ENCODE results near the gene TMEM131. TPM values are rescaled to one million over a fixed set of nuclear protein-coding genes. Genes with fewer than 3 reads are reported as not detected.

TMEM131 gene
- total RNA-seq, 1 experiment from 2014 or later: 21.9 TPM

DNA sequence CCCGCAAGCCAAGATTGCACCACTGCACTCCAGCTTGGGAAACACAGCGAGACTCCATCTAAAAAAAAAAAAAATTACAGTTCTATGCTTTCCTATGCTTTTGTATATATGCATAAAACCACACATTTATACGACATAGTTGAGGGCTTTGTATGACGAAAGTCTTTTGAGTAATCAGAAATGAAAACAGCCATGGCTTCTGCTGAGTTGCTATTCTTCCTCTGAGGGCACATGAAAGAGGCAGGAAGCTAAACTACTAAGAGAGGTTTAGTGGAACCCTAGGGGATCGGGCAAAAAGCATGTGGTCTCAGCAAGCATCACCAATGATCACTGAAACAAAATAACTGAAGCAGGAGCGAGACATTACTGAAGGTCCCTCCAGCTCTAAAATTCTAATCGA lies 182.8 kb downstream of the TMEM131 start (continued):
- TF ChIP-seq ZNF281 (CRISPR knock-in tag; IDR thresholded peaks at IDR 0.05) (no peak), ETV6 (CRISPR knock-in tag; IDR thresholded peaks at IDR 0.05) (no peak), GRHL2 (CRISPR knock-in tag; IDR thresholded peaks at IDR 0.05; ENCODE audit: insufficient replicate concordance, severe bottlenecking) (no peak)

- ATAC-seq: no peak
- no peaks in the 10 kb centered on the region for H3K9me3 Mint-ChIP-seq
- TF ChIP-seq, protein P1, sequence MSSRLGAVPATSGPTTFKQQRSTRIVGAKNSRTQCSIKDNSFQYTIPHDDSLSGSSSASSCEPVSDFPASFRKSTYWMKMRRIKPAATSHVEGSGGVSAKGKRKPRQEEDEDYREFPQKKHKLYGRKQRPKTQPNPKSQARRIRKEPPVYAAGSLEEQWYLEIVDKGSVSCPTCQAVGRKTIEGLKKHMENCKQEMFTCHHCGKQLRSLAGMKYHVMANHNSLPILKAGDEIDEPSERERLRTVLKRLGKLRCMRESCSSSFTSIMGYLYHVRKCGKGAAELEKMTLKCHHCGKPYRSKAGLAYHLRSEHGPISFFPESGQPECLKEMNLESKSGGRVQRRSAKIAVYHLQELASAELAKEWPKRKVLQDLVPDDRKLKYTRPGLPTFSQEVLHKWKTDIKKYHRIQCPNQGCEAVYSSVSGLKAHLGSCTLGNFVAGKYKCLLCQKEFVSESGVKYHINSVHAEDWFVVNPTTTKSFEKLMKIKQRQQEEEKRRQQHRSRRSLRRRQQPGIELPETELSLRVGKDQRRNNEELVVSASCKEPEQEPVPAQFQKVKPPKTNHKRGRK (CRISPR knock-in tag; IDR thresholded peaks at IDR 0.05; ENCODE audit: borderline replicate concordance): no peak
- TF ChIP-seq ZNF396 (CRISPR knock-in tag; IDR thresholded peaks at IDR 0.05; ENCODE audit: borderline replicate concordance) (no peak), TCF7 (CRISPR knock-in tag; IDR thresholded peaks at IDR 0.05; ENCODE audit: low read depth) (no peak), CBFB (CRISPR knock-in tag; IDR thresholded peaks at IDR 0.05; ENCODE audit: low read depth) (no peak), ESRRA (CRISPR knock-in tag; IDR thresholded peaks at IDR 0.05; ENCODE audit: borderline replicate concordance) (no peak)
- H3K27me3 Mint-ChIP-seq (ENCODE audit: low read depth): no peaks in the 10 kb centered on the region
- POLR2A ChIA-PET: no interaction called here
- peaks cover 8% of the 10 kb centered on the region; the same call in 1 of the 2 replicates for H3K36me3 Mint-ChIP-seq
- CTCF ChIA-PET: no interaction called here
- H3K4me3 Mint-ChIP-seq: no peak overlapping the region
- H3K4me1 Mint-ChIP-seq: peaks cover 8% of the 10 kb centered on the region
- no peak overlapping the region for H3K27ac Mint-ChIP-seq
- no peak for DNase-seq (ENCODE audit: low spot score)
Observed at GRCh38 chr2:97808816-97809215, 186.9 kb downstream of the TMEM131 start.

DNA sequence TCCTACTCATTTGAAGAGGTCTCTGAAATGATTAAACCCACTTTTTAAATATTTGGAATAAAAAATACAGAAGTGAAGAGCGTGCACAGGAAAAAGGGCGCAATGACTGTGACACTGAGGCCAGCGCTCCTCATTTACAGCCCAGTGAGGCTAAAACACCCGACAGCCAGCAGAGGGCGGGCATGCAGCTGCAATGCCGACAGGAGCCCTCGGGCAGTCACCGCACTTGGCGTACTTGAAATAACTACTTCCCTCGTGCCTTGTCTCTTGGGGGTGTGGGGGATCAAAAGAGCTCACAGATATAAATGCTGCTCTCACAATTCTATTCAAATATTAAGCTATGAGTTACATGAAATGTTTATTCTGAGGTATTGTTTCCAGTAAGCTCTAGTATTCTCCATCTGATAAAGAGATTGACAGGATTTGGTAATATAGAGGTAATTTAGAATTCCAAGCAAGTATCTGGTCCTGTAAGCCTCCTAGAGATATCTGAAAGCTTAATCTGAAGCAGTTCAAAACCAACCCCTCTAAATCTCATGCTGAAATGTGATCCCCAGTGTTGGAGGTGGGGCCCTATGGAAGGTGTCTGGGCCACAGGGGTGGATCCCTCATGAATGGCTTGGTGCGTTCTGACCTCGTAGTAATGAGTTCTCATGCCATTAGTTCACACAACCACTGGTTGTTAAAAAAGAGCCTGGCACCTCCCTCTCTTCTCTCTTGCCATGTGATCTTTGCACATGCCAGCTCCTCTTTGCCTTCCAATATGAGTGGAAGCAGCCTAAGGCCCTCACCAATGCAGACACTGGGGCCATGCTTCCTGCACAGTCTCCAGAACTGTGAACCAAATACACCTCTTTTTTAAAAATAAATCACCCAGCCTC lies 188.8 kb downstream of the TMEM131 start:
- H3K27me3 Mint-ChIP-seq (ENCODE audit: low read depth): no peaks in the 10 kb centered on the region
- ChIA-PET POLR2A (no interaction called here), CTCF (interaction anchor here (0.6 to 1.6 kb wide), 22 partner anchors 9 to 578 kb away, joined by 3 to 8 read pairs (median 3); partner anchors contain the start of gene VWA3B)
- H3K4me3 Mint-ChIP-seq: no peak overlapping the region
- peak; percentile 92 for ATAC-seq
- peaks cover 6% of the 10 kb centered on the region for H3K36me3 Mint-ChIP-seq
- no peaks in the 10 kb centered on the region for H3K4me1 Mint-ChIP-seq
- TF ChIP-seq, protein P2, sequence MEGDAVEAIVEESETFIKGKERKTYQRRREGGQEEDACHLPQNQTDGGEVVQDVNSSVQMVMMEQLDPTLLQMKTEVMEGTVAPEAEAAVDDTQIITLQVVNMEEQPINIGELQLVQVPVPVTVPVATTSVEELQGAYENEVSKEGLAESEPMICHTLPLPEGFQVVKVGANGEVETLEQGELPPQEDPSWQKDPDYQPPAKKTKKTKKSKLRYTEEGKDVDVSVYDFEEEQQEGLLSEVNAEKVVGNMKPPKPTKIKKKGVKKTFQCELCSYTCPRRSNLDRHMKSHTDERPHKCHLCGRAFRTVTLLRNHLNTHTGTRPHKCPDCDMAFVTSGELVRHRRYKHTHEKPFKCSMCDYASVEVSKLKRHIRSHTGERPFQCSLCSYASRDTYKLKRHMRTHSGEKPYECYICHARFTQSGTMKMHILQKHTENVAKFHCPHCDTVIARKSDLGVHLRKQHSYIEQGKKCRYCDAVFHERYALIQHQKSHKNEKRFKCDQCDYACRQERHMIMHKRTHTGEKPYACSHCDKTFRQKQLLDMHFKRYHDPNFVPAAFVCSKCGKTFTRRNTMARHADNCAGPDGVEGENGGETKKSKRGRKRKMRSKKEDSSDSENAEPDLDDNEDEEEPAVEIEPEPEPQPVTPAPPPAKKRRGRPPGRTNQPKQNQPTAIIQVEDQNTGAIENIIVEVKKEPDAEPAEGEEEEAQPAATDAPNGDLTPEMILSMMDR (IDR thresholded peaks at IDR 0.05): peak; percentile 79
- no peak for TF ChIP-seq ZNF425 (CRISPR knock-in tag; conservative IDR thresholded peaks at IDR 0.05)
- TF ChIP-seq, protein P3, sequence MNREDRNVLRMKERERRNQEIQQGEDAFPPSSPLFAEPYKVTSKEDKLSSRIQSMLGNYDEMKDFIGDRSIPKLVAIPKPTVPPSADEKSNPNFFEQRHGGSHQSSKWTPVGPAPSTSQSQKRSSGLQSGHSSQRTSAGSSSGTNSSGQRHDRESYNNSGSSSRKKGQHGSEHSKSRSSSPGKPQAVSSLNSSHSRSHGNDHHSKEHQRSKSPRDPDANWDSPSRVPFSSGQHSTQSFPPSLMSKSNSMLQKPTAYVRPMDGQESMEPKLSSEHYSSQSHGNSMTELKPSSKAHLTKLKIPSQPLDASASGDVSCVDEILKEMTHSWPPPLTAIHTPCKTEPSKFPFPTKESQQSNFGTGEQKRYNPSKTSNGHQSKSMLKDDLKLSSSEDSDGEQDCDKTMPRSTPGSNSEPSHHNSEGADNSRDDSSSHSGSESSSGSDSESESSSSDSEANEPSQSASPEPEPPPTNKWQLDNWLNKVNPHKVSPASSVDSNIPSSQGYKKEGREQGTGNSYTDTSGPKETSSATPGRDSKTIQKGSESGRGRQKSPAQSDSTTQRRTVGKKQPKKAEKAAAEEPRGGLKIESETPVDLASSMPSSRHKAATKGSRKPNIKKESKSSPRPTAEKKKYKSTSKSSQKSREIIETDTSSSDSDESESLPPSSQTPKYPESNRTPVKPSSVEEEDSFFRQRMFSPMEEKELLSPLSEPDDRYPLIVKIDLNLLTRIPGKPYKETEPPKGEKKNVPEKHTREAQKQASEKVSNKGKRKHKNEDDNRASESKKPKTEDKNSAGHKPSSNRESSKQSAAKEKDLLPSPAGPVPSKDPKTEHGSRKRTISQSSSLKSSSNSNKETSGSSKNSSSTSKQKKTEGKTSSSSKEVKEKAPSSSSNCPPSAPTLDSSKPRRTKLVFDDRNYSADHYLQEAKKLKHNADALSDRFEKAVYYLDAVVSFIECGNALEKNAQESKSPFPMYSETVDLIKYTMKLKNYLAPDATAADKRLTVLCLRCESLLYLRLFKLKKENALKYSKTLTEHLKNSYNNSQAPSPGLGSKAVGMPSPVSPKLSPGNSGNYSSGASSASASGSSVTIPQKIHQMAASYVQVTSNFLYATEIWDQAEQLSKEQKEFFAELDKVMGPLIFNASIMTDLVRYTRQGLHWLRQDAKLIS (CRISPR knock-in tag; IDR thresholded peaks at IDR 0.05; ENCODE audit: borderline replicate concordance): no peak
- TF ChIP-seq GABPB1 (CRISPR knock-in tag; IDR thresholded peaks at IDR 0.05): peak; percentile 41; the same call in 1 of the 2 replicates
- no peak for TF ChIP-seq ELF4 (CRISPR knock-in tag; IDR thresholded peaks at IDR 0.05; ENCODE audit: low read depth)
- DNase-seq (ENCODE audit: low spot score): peak; percentile 87
- no peaks in the 10 kb centered on the region for H3K9me3 Mint-ChIP-seq
- H3K27ac Mint-ChIP-seq: no peak overlapping the region

All from WTC11 (cell line).